BLaER1 (cell line): ENCODE results near the gene LIN28A.
A peak's percentile ranks its signal among the peaks of the same experiment; 100 is the strongest.
"Not testable (repeated sequence)": the region's sequence is repeated elsewhere in the genome, so short reads cannot be mapped to it uniquely, and the experiment has no call there.

Experiments used
- H3K27ac ChIP-seq: shearing (Covaris generic); formaldehyde crosslinking; 2 replicates; pipeline ENCODE4 v1.8.1; 2022
- H3K27me3 ChIP-seq: shearing (Covaris generic); formaldehyde crosslinking; 2 replicates; pipeline ENCODE4 v1.8.1; 2022
- H3K36me3 ChIP-seq: shearing (Covaris generic); formaldehyde crosslinking; 2 replicates; pipeline ENCODE4 v1.8.1; 2022
- H3K4me1 ChIP-seq: shearing (Covaris generic); formaldehyde crosslinking; 2 replicates; pipeline ENCODE4 v1.8.1; 2022
- H3K4me2 ChIP-seq: shearing (Covaris generic); formaldehyde crosslinking; 2 replicates; pipeline ENCODE4 v1.8.1; 2022
- H3K4me3 ChIP-seq: shearing (Covaris generic); formaldehyde crosslinking; 2 replicates; pipeline ENCODE4 v1.8.1; 2022
- H3K9ac ChIP-seq: shearing (Covaris generic); formaldehyde crosslinking; 2 replicates; pipeline ENCODE4 v1.8.1; 2022
- H3K9me3 ChIP-seq: shearing (Covaris generic); formaldehyde crosslinking; 2 replicates; pipeline ENCODE4 v1.8.1; 2022
- H4K20me1 ChIP-seq: shearing (Covaris generic); formaldehyde crosslinking; 2 replicates; pipeline ENCODE4 v1.8.1; 2022
- Cebpa-rat ChIP-seq: shearing (Covaris generic); IDR thresholded peaks from 2 replicates; pipeline ENCODE4 v1.8.1; 2022

The LIN28A gene

DNA sequence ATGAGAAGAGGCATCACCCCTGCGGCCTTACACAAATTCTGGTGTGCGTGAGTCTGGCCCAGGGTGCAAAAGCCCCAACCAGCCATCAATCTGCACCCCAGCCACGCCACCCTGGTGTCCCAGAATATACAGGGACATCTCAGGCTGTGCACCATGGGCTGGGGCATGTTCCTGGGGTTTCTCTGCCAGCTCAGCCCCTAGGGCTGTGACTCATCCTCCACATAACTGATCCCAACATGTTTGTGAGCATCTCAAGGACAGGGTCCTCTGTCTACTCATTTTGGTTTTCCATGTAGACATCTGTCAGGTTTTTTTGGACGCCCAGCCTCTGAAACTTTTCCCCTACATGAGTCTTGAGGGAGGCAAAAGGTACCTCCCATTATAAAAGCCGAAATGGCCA is 38.6 kb upstream of the LIN28A start:
- H3K9ac ChIP-seq = no peak overlapping the region
- H3K27me3 ChIP-seq = no peaks in the 10 kb centered on the region
- no peaks in the 10 kb centered on the region for H3K9me3 ChIP-seq
- no peaks in the 10 kb centered on the region for H4K20me1 ChIP-seq
- TF ChIP-seq Cebpa-rat = no peak
- no peak overlapping the region for H3K4me2 ChIP-seq
- H3K27ac ChIP-seq = no peak overlapping the region
- no peak overlapping the region for H3K4me3 ChIP-seq
- H3K36me3 ChIP-seq = no peaks in the 10 kb centered on the region
- peaks cover 32% of the 10 kb centered on the region for H3K4me1 ChIP-seq

GRCh38 chr1:26372611-26373010 is 38.0 kb upstream of the LIN28A start, which contains the start of gene ZNF683:
TSS of gene ZNF683 (minus strand) at chr1:26372750. CDS start at chr1:26368571, 4,179 bp downstream.
- H4K20me1 ChIP-seq, H3K4me3 ChIP-seq, H3K27me3 ChIP-seq, H3K27ac ChIP-seq, H3K36me3 ChIP-seq, H3K9ac ChIP-seq, H3K9me3 ChIP-seq: not testable (repeated sequence)
- H3K4me2 ChIP-seq = 0 out of 2 replicates have a peak within 1 kb of the TSS, but pooled peaks have one; percentile 0
- peaks cover 32% of the 10 kb centered on the region for H3K4me1 ChIP-seq

GRCh38 chr1:26373281-26373680 is 37.3 kb upstream of the LIN28A start:
- H3K9me3 ChIP-seq = no peaks in the 10 kb centered on the region
- no peak for TF ChIP-seq Cebpa-rat
- peaks cover 38% of the 10 kb centered on the region for H3K4me1 ChIP-seq
- H3K4me3 ChIP-seq = no peak overlapping the region
- no peaks in the 10 kb centered on the region for H3K36me3 ChIP-seq
- no peaks in the 10 kb centered on the region for H4K20me1 ChIP-seq
- H3K9ac ChIP-seq = no peak overlapping the region
- H3K27ac ChIP-seq = no peak overlapping the region
- no peaks in the 10 kb centered on the region for H3K27me3 ChIP-seq
- H3K4me2 ChIP-seq = 0 out of 2 replicates have a peak overlapping the region, but pooled peaks have one; percentile 0

GRCh38 chr1:26373789-26374188 is 36.8 kb upstream of the LIN28A start:
- no peak for TF ChIP-seq Cebpa-rat
- H3K4me1 ChIP-seq = peaks cover 43% of the 10 kb centered on the region
- H3K27ac ChIP-seq = no peak overlapping the region
- H3K4me3 ChIP-seq = no peak overlapping the region
- H3K36me3 ChIP-seq = no peaks in the 10 kb centered on the region
- no peaks in the 10 kb centered on the region for H3K9me3 ChIP-seq
- no peak overlapping the region for H3K9ac ChIP-seq
- 0 out of 2 replicates have a peak overlapping the region, but pooled peaks have one; percentile 0 for H3K4me2 ChIP-seq
- no peaks in the 10 kb centered on the region for H4K20me1 ChIP-seq
- no peaks in the 10 kb centered on the region for H3K27me3 ChIP-seq

GRCh38 chr1:26374361-26374760 is 36.3 kb upstream of the LIN28A start:
- H3K4me2 ChIP-seq, H3K4me3 ChIP-seq, H3K27ac ChIP-seq: not testable (repeated sequence)

GRCh38 chr1:26375081-26375480 is 35.5 kb upstream of the LIN28A start:
- H3K27me3 ChIP-seq = no peaks in the 10 kb centered on the region
- no peak overlapping the region for H3K9ac ChIP-seq
- no peak overlapping the region for H3K4me3 ChIP-seq
- 0 out of 2 replicates have a peak overlapping the region, but pooled peaks have one; percentile 6 for H3K4me2 ChIP-seq
- H3K4me1 ChIP-seq = peaks cover 41% of the 10 kb centered on the region
- TF ChIP-seq Cebpa-rat = no peak
- no peak overlapping the region for H3K27ac ChIP-seq
- H3K9me3 ChIP-seq = no peaks in the 10 kb centered on the region
- no peaks in the 10 kb centered on the region for H3K36me3 ChIP-seq
- H4K20me1 ChIP-seq = no peaks in the 10 kb centered on the region

More at GRCh38 chr1:26374361-26374760, 36.3 kb upstream of the LIN28A start:
- H4K20me1 ChIP-seq, H3K27me3 ChIP-seq, H3K36me3 ChIP-seq, H3K9ac ChIP-seq, H3K9me3 ChIP-seq: not testable (repeated sequence)
- peaks cover 45% of the 10 kb centered on the region for H3K4me1 ChIP-seq

GRCh38 chr1:26376050-26376449 is 34.6 kb upstream of the LIN28A start:
- Histone ChIP-seq H3K36me3 (no peaks in the 10 kb centered on the region), H3K4me2 (no peak overlapping the region), H3K9me3 (no peaks in the 10 kb centered on the region), H3K27me3 (no peaks in the 10 kb centered on the region), H4K20me1 (no peaks in the 10 kb centered on the region), H3K27ac (no peak overlapping the region), H3K4me1 (peaks cover 33% of the 10 kb centered on the region), H3K4me3 (no peak overlapping the region), H3K9ac (no peak overlapping the region)
- TF ChIP-seq Cebpa-rat = no peak

- Histone ChIP-seq H3K36me3 (no peaks in the 10 kb centered on the region), H3K4me3 (no peak overlapping the region), H3K9ac (no peak overlapping the region), H4K20me1 (no peaks in the 10 kb centered on the region), H3K27me3 (no peaks in the 10 kb centered on the region), H3K27ac (no peak overlapping the region), H3K9me3 (no peaks in the 10 kb centered on the region), H3K4me1 (peaks cover 27% of the 10 kb centered on the region), H3K4me2 (peak overlapping the region; percentile 75)
- no peak for TF ChIP-seq Cebpa-rat
Observed at GRCh38 chr1:26378088-26378878, 32.3 kb upstream of the LIN28A start.

DNA sequence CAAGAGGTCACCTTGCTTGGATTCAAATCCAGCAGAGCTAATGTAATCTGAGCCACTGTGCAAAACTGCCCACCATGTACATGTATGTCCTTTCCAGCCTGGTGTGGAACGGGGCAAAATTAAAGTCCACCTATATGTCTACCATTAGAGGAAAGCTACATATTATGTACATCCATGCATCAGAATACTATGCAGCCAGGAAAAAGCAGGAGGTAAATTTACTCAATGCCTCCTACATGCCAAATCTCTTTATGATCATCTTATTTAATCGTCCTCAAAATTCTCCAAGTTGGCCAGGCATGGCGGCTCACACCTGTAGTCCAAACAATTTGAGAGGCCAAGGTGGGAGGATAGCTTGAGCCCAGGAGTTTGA is 31.8 kb upstream of the LIN28A start:
- no peaks in the 10 kb centered on the region for H3K27me3 ChIP-seq
- peaks cover 21% of the 10 kb centered on the region for H3K4me1 ChIP-seq
- no peak overlapping the region for H3K27ac ChIP-seq
- H3K4me2 ChIP-seq = peak overlapping the region; percentile 75; the same call in 1 of the 2 replicates
- H4K20me1 ChIP-seq = no peaks in the 10 kb centered on the region
- no peaks in the 10 kb centered on the region for H3K9me3 ChIP-seq
- no peak overlapping the region for H3K9ac ChIP-seq
- H3K36me3 ChIP-seq = no peaks in the 10 kb centered on the region
- TF ChIP-seq Cebpa-rat = no peak
- H3K4me3 ChIP-seq = no peak overlapping the region

GRCh38 chr1:26384076-26384475 is 26.5 kb upstream of the LIN28A start:
- Histone ChIP-seq H3K4me2 (no peak overlapping the region), H3K4me1 (peaks cover 9% of the 10 kb centered on the region), H3K36me3 (no peaks in the 10 kb centered on the region), H3K27me3 (no peaks in the 10 kb centered on the region), H4K20me1 (no peaks in the 10 kb centered on the region), H3K9ac (no peak overlapping the region), H3K4me3 (no peak overlapping the region), H3K9me3 (no peaks in the 10 kb centered on the region), H3K27ac (no peak overlapping the region)
- TF ChIP-seq Cebpa-rat = no peak

DNA sequence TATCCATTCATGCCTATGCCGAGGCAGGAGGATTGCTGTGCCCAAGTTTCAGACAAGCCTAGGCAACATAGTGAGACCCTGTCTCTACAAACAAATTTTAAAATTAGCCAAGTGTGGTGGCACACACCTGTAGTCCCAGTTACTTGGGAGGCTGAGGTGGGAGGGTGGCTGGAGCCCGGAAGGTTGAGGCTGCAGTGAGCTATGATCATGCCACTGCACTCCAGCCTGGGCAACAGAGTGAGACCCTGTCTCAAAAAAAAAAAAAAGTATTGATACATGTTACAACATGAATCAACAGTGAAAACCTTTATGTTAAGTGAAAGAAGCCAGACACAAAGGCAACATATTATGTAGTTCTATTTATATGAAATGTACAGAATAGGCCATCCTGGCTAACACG is 25.6 kb upstream of the LIN28A start:
- H3K27me3 ChIP-seq, H3K36me3 ChIP-seq, H3K27ac ChIP-seq, H3K9ac ChIP-seq, H3K4me3 ChIP-seq, H3K4me1 ChIP-seq, H3K9me3 ChIP-seq, H4K20me1 ChIP-seq, H3K4me2 ChIP-seq: not testable (repeated sequence)
